ENCODE results near the gene MYOG. TPM values are rescaled to one million over a fixed set of nuclear protein-coding genes. Genes with fewer than 3 reads are reported as not detected.

MYOG gene
- total and polyA plus RNA-seq, 10 of the 15 experiments (the other 5 are each of a cell fraction or from before 2014, with no cell fraction given), result not detected

- no peaks in the 10 kb centered on the region for H3K36me3 ChIP-seq (ENCODE audit: control insufficient read depth in 2 of 2, insufficient read depth in 2 of 2, low read length in 1 of 2)
- no peak for FAIRE-seq
- POLR2A ChIA-PET, result no interaction called here
- RAD21 ChIA-PET (ENCODE audit: unreplicated experiment), result no interaction called here
- H2AFZ ChIP-seq (ENCODE audit: control insufficient read depth, low read depth, low read length), result no peak overlapping the region
- intact Hi-C loops (cut with micrococcal nuclease; ENCODE audit: unreplicated experiment), result no loop called here
- BruUV-seq (replicated peaks), result no TSS peak
- H3K4me2 ChIP-seq (ENCODE audit: control insufficient read depth, insufficient read depth), result no peak overlapping the region
- 11% methylated on average over 5 of the region's 5 CpGs for WGBS (ENCODE audit: insufficient coverage, insufficient replicate concordance, low lambda C conversion rate, missing lambda C conversion rate)
- TF ChIP-seq MTA2 (IDR thresholded peaks at IDR 0.05; ENCODE audit: low read depth) (no peak), SMAD5 (IDR thresholded peaks at IDR 0.05; ENCODE audit: low read depth) (no peak), CREM (IDR thresholded peaks at IDR 0.05; ENCODE audit: low read depth) (no peak), ZSCAN29 (IDR thresholded peaks at IDR 0.05) (no peak), ZNF384 (IDR thresholded peaks at IDR 0.05; ENCODE audit: borderline replicate concordance, low read depth, low read length) (no peak), SUZ12 (IDR thresholded peaks at IDR 0.05; ENCODE audit: unreplicated experiment) (no peak)
- no peak overlapping the region for H3K27ac ChIP-seq (ENCODE audit: control insufficient read depth, insufficient read depth)
- SMC1A ChIA-PET (ENCODE audit: uncharacterized antibody, unreplicated experiment), result interaction anchor here (0.8 kb wide), 1 partner anchor 136 kb away, joined by 3 read pairs; no protein-coding TSS in a partner anchor
- CTCF ChIA-PET, result no interaction called here
- peaks cover 3 to 13% of the 10 kb centered on the region in 2 experiments; a peak in 2 of 4 replicates for H3K27me3 ChIP-seq (replicated peaks in 1 of 2; ENCODE audit: control insufficient read depth in 2 of 2, insufficient read depth in 2 of 2, low read length in 1 of 2)
- in situ Hi-C loops (cut with MboI), result no loop called here
- no peaks in the 10 kb centered on the region for H3K79me2 ChIP-seq (ENCODE audit: control insufficient read depth, insufficient read depth, low read length)
- ATAC-seq, result no peak
- no peaks in the 10 kb centered on the region for H3K4me1 ChIP-seq (ENCODE audit: control insufficient read depth, insufficient read depth, low read length)
- H3K4me3 ChIP-seq, result no peak overlapping the region
- no peaks in the 10 kb centered on the region; the same call in 1 of the 2 replicates for H4K20me1 ChIP-seq (ENCODE audit: control insufficient read depth, insufficient read depth)
- no peaks in the 10 kb centered on the region for H3K9me3 ChIP-seq (replicated peaks; ENCODE audit: control insufficient read depth, insufficient read depth, low read length)
- no peak overlapping the region for H3K9ac ChIP-seq (ENCODE audit: control insufficient read depth, insufficient read depth, low read length)
- no peak for DNase-seq (ENCODE audit: low read depth, low spot score)
Observed at GRCh38 chr1:203080456-203080855, 5.4 kb downstream of the MYOG start.

- H3K9me3 ChIP-seq (replicated peaks; ENCODE audit: control insufficient read depth, insufficient read depth, low read length), result no peaks in the 10 kb centered on the region
- SMC1A ChIA-PET (ENCODE audit: uncharacterized antibody, unreplicated experiment), result no interaction called here
- ATAC-seq (no peak), DNase-seq (ENCODE audit: low read depth, low spot score) (no peak), FAIRE-seq (no peak)
- no peak overlapping the region for H3K27ac ChIP-seq (ENCODE audit: control insufficient read depth, insufficient read depth)
- no TSS peak for BruUV-seq (replicated peaks)
- POLR2A ChIA-PET, result no interaction called here
- no peaks in the 10 kb centered on the region for H3K36me3 ChIP-seq (ENCODE audit: control insufficient read depth in 2 of 2, insufficient read depth in 2 of 2, low read length in 1 of 2)
- WGBS (ENCODE audit: insufficient coverage, insufficient replicate concordance, low lambda C conversion rate, missing lambda C conversion rate), result 2% methylated on average over 3 of the region's 3 CpGs
- TF ChIP-seq CHD4 (IDR thresholded peaks at IDR 0.05) (no peak), FOXK2 (IDR thresholded peaks at IDR 0.05) (no peak), CREB1 (IDR thresholded peaks at IDR 0.05; ENCODE audit: low read depth) (no peak), YBX1 (IDR thresholded peaks at IDR 0.05) (no peak), CEBPB (IDR thresholded peaks at IDR 0.05; ENCODE audit: borderline replicate concordance in 1 of 2, low read depth in 2 of 2, low read length in 2 of 2) (no peak), SREBF2 (IDR thresholded peaks at IDR 0.05; ENCODE audit: low read length) (no peak), IKZF2 (IDR thresholded peaks at IDR 0.05) (no peak)
- in situ Hi-C loops (cut with MboI) (no loop called here), intact Hi-C loops (cut with micrococcal nuclease; ENCODE audit: unreplicated experiment) (no loop called here)
- CTCF ChIA-PET, result interaction anchor here (0.6 to 0.7 kb wide), 2 partner anchors 51 to 1480 kb away, joined by 3 read pairs; no protein-coding TSS in a partner anchor
- H3K27me3 ChIP-seq (replicated peaks in 1 of 2; ENCODE audit: control insufficient read depth in 2 of 2, insufficient read depth in 2 of 2, low read length in 1 of 2), result peaks cover 3 to 15% of the 10 kb centered on the region in 2 experiments; a peak in 2 of 4 replicates
- H3K4me1 ChIP-seq (ENCODE audit: control insufficient read depth, insufficient read depth, low read length), result no peaks in the 10 kb centered on the region
- H3K4me2 ChIP-seq (ENCODE audit: control insufficient read depth, insufficient read depth), result no peak overlapping the region
- no peak overlapping the region for H3K4me3 ChIP-seq
- no peaks in the 10 kb centered on the region for H3K79me2 ChIP-seq (ENCODE audit: control insufficient read depth, insufficient read depth, low read length)
- RAD21 ChIA-PET (ENCODE audit: unreplicated experiment), result interaction anchor here (1.3 kb wide), 1 partner anchor 95 kb away, joined by 4 read pairs; no protein-coding TSS in a partner anchor
- no peak overlapping the region for H2AFZ ChIP-seq (ENCODE audit: control insufficient read depth, low read depth, low read length)
- no peak overlapping the region for H3K9ac ChIP-seq (ENCODE audit: control insufficient read depth, insufficient read depth, low read length)
- H4K20me1 ChIP-seq (ENCODE audit: control insufficient read depth, insufficient read depth), result no peaks in the 10 kb centered on the region; the same call in 1 of the 2 replicates
Observed at GRCh38 chr1:203078478-203078877, 7.3 kb downstream of the MYOG start.
